HCT116 (cell line): Measurements from ENCODE around the gene TAP1. TPM values are rescaled to one million over a fixed set of nuclear protein-coding genes. Genes with fewer than 3 reads are reported as not detected.

ENCODE experiments used
- ATAC-seq: fragments of 200-7000 bp; cut with Tn5 transposase; 2 replicates; pipeline ENCODE4 v1.9.1; 2020; ENCODE audit warnings: mild to moderate bottlenecking, moderate library complexity
- BruUV-seq: library from RNA; stranded (reverse); fragments of 400-500 nt; replicated peaks from 2 replicates; lab custom pipeline; 2021; lab: Mats Ljungman, UMichigan
- CTCF ChIA-PET: fragments of 300-600 bp; sonication (Branson Sonifier 250); formaldehyde crosslinking; loops from one replicate; lab custom pipeline; 2021; ENCODE audit warnings: antibody characterized with exemption; lab: Charles Lee
- POLR2A ChIA-PET: fragments of 300-600, 350-600 bp; sonication (Branson Sonifier 250); formaldehyde crosslinking; loops from one replicate; lab custom pipeline; 2021; ENCODE audit warnings: antibody characterized with exemption; lab: Charles Lee
- RAD21 ChIA-PET, 2 experiments: fragments of 300-600 bp; sonication (Branson Sonifier 250); formaldehyde crosslinking; loops; one replicate each; lab custom pipeline; 2023; ENCODE audit warnings: low total read pairs in 2 of 2; ENCODE audit not compliant: uncharacterized antibody in 2 of 2, unreplicated experiment in 2 of 2, low non-redundant PET in 1 of 2; lab: Charles Lee
- DNase-seq: peaks from one replicate; pipeline ENCODE4 v3.0.0-alpha.2; 2010; ENCODE audit warnings: low read depth, low spot score
- H2AFZ ChIP-seq: fragments of 200-600 bp; shearing (Covaris generic), sonication (generic); 2 replicates; pipeline ENCODE4 v1.6.1; 2017; ENCODE audit warnings: low read depth, mixed run types, mixed read lengths, antibody characterized with exemption, low read length; ENCODE audit not compliant: poor library complexity, severe bottlenecking
- H3K27ac ChIP-seq: 2 replicates; pipeline ENCODE4 v1.5.1; 2012; ENCODE audit warnings: low read depth, low read length
- H3K27me3 ChIP-seq: fragments of 200-600 bp; sonication (generic); 2 replicates; pipeline ENCODE4 v1.6.1; 2016; ENCODE audit warnings: mixed run types, low read length, mixed read lengths; ENCODE audit not compliant: insufficient read depth
- H3K36me3 ChIP-seq, 2 experiments: fragments of 200-500 bp in 1 of 2; fragments of 200-600 bp in 1 of 2; sonication (Bioruptor generic) in 1 of 2; sonication (generic) in 1 of 2; 2 replicates each; pipeline versions ENCODE4 v1.5.1 to v1.6.1; 2014 to 2016; ENCODE audit warnings: low read length in 2 of 2, inconsistent platforms in 1 of 2, mixed read lengths in 1 of 2, mixed run types in 1 of 2; ENCODE audit not compliant: insufficient read depth in 2 of 2, control insufficient read depth in 1 of 2
- H3K4me1 ChIP-seq, 2 experiments: fragments of 200-600 bp in 1 of 2; sonication (generic) in 1 of 2; 2 replicates each; pipeline versions ENCODE4 v1.5.1 to v1.6.1; 2012 to 2017; ENCODE audit warnings: low read length in 2 of 2, inconsistent platforms in 1 of 2, mild to moderate bottlenecking in 1 of 2, mixed read lengths in 1 of 2, mixed run types in 1 of 2, moderate library complexity in 1 of 2; ENCODE audit not compliant: insufficient read depth in 2 of 2, control insufficient read depth in 1 of 2
- H3K4me2 ChIP-seq: fragments of 200-600 bp; sonication (generic); 2 replicates; pipeline ENCODE4 v1.6.1; 2017; ENCODE audit warnings: mixed run types, low read length, mixed read lengths
- H3K4me3 ChIP-seq, 2 experiments: fragments of 200-600 bp in 1 of 2; sonication (generic) in 1 of 2; replicated peaks in 1 of 2; 2 replicates each; pipeline ENCODE4 v1.5.1; 2011 to 2016; ENCODE audit warnings: low read length in 2 of 2, control low read depth in 1 of 2, low read depth in 1 of 2, mild to moderate bottlenecking in 1 of 2, mixed read lengths in 1 of 2, mixed run types in 1 of 2
- H3K79me2 ChIP-seq: fragments of 200-600 bp; sonication (generic); 2 replicates; pipeline ENCODE4 v1.6.1; 2017; ENCODE audit warnings: mild to moderate bottlenecking, mixed run types, low read length, moderate library complexity, mixed read lengths; ENCODE audit not compliant: insufficient read depth
- H3K9ac ChIP-seq: fragments of 200-600 bp; sonication (generic); 2 replicates; pipeline ENCODE4 v1.6.1; 2016; ENCODE audit warnings: low read length, mixed read lengths
- H3K9me2 ChIP-seq: fragments of 200-600 bp; sonication (generic), shearing (Covaris generic); 2 replicates; pipeline ENCODE4 v1.6.1; 2017; ENCODE audit warnings: mixed run types, mild to moderate bottlenecking, moderate library complexity; ENCODE audit not compliant: insufficient read depth
- H3K9me3 ChIP-seq, 2 experiments: fragments of 200-500 bp in 1 of 2; fragments of 200-600 bp in 1 of 2; sonication (Bioruptor generic) in 1 of 2; sonication (generic) in 1 of 2; 2 replicates each; pipeline ENCODE4 v1.6.1; 2014 to 2017; ENCODE audit warnings: low read length in 2 of 2, mixed read lengths in 2 of 2, inconsistent platforms in 1 of 2, low read depth in 1 of 2, mild to moderate bottlenecking in 1 of 2, mixed run types in 1 of 2, moderate library complexity in 1 of 2; ENCODE audit not compliant: control insufficient read depth in 1 of 2, insufficient read depth in 1 of 2
- H4K20me1 ChIP-seq: fragments of 200-600 bp; sonication (generic), shearing (Covaris generic); 2 replicates; pipeline ENCODE4 v1.6.1; 2017; ENCODE audit warnings: mixed run types, mild to moderate bottlenecking, moderate library complexity; ENCODE audit not compliant: insufficient read depth
- ATF3 ChIP-seq: IDR thresholded peaks from 2 replicates; pipeline ENCODE4 v1.6.1; 2012
- CEBPB ChIP-seq: IDR thresholded peaks from 2 replicates; pipeline ENCODE4 v1.6.1; 2012; ENCODE audit warnings: low read depth
- CTCF ChIP-seq, 3 experiments: fragments of 200-600 bp in 1 of 3; sonication (generic) in 1 of 3; IDR thresholded peaks in 2 of 3; conservative IDR thresholded peaks in 1 of 3; 2 replicates each; pipeline ENCODE4 v1.5.1; 2012 to 2017; ENCODE audit warnings: low read depth in 2 of 3, low read length in 2 of 3, antibody characterized with exemption in 1 of 3, borderline replicate concordance in 1 of 3, control low read depth in 1 of 3, mild to moderate bottlenecking in 1 of 3, mixed read lengths in 1 of 3, mixed run types in 1 of 3, moderate library complexity in 1 of 3; ENCODE audit not compliant: insufficient read depth in 1 of 3
- EZH2 ChIP-seq: fragments of 200-600 bp; sonication (generic); IDR thresholded peaks from 2 replicates; pipeline ENCODE4 v1.6.1; 2017; ENCODE audit warnings: antibody characterized with exemption, mixed run types
- EZH2phosphoT487 ChIP-seq: fragments of 200-600 bp; IDR thresholded peaks from 2 replicates; pipeline ENCODE4 v1.6.1; 2018; ENCODE audit warnings: antibody characterized with exemption, borderline replicate concordance
- FOSL1 ChIP-seq: IDR thresholded peaks from 2 replicates; pipeline ENCODE4 v1.6.1; 2012; ENCODE audit warnings: low read depth
- JUND ChIP-seq: IDR thresholded peaks from 2 replicates; pipeline ENCODE4 v1.6.1; 2012
- MAX ChIP-seq: IDR thresholded peaks from 2 replicates; pipeline ENCODE4 v1.6.1; 2012
- POLR2A ChIP-seq: IDR thresholded peaks from 2 replicates; pipeline ENCODE4 v1.7.0; 2011; ENCODE audit warnings: borderline replicate concordance; ENCODE audit not compliant: insufficient read depth, insufficient read length; ENCODE audit errors: extremely low read depth
- SIN3A ChIP-seq: IDR thresholded peaks from 2 replicates; pipeline ENCODE4 v1.6.1; 2012; ENCODE audit warnings: low read depth
- SP1 ChIP-seq: IDR thresholded peaks from 2 replicates; pipeline ENCODE4 v1.6.1; 2012; ENCODE audit warnings: low read depth
- TCF7L2 ChIP-seq: IDR thresholded peaks from 2 replicates; pipeline ENCODE4 v1.7.0; 2011; ENCODE audit warnings: borderline replicate concordance, inconsistent platforms; ENCODE audit not compliant: insufficient read depth, insufficient read length; ENCODE audit errors: extremely low read depth
- YY1 ChIP-seq: IDR thresholded peaks from 2 replicates; pipeline ENCODE4 v1.6.1; 2011; ENCODE audit warnings: low read length, low read depth, moderate library complexity, mild to moderate bottlenecking; ENCODE audit not compliant: insufficient replicate concordance; ENCODE audit errors: extremely low read depth
- ZBTB33 ChIP-seq: IDR thresholded peaks from 2 replicates; pipeline ENCODE4 v1.6.1; 2011; ENCODE audit warnings: mild to moderate bottlenecking, low read length, moderate library complexity; ENCODE audit not compliant: insufficient replicate concordance; ENCODE audit errors: extremely low read depth
- ZNF274 ChIP-seq: fragments of 200-500 bp; sonication (Bioruptor generic); IDR thresholded peaks from 2 replicates; pipeline ENCODE4 v1.6.1; 2014; ENCODE audit warnings: mild to moderate bottlenecking, low read depth, low read length, inconsistent platforms
- intact Hi-C: fragments of 100-400 bp; cut with micrococcal nuclease; formaldehyde crosslinking; loops from 2 replicates; pipeline ENCODE4 v1.10.0; 2022
- total RNA-seq: library from RNA; stranded (reverse); gene quantifications from one replicate; pipeline ENCODE4 v1.2.1, GENCODE V29; 2021; ENCODE audit not compliant: unreplicated experiment

The TAP1 gene
- total RNA-seq, 1 experiment from 2014 or later = 32.2 TPM

- no peaks in the 10 kb centered on the region for H3K27me3 ChIP-seq
- no peak overlapping the region for H3K4me3 ChIP-seq
- ATAC-seq = no peak
- no peak overlapping the region for H3K9ac ChIP-seq
- no peak overlapping the region for H3K27ac ChIP-seq
- POLR2A ChIA-PET = no interaction called here
- no peaks in the 10 kb centered on the region for H3K9me2 ChIP-seq
- H3K36me3 ChIP-seq = peaks cover 12 to 46% of the 10 kb centered on the region in 2 experiments; a peak in 2 of 4 replicates
- TF ChIP-seq CEBPB = no peak
- TF ChIP-seq ATF3 = no peak
- no peak for TF ChIP-seq YY1
- TF ChIP-seq SIN3A = no peak
- no peak for TF ChIP-seq TCF7L2
- no peak for TF ChIP-seq POLR2A
- TF ChIP-seq FOSL1 = no peak
- no peak for TF ChIP-seq SP1
- no peak for TF ChIP-seq ZBTB33
- no peak for TF ChIP-seq CTCF (IDR thresholded peaks at IDR 0.05 in 2 of 3, conservative IDR thresholded peaks at IDR 0.05 in 1 of 3; ENCODE audit: borderline replicate concordance in 1 of 3, insufficient read depth in 1 of 3, low read depth in 2 of 3, low read length in 2 of 3)
- TF ChIP-seq ZNF274 = no peak
- TF ChIP-seq MAX = no peak
- no peak for TF ChIP-seq EZH2phosphoT487
- no peak for TF ChIP-seq JUND
- no peak for TF ChIP-seq EZH2
- TF ChIP-seq, all 23 proteins: peak for 0
- no peaks in the 10 kb centered on the region for H3K9me3 ChIP-seq
- DNase-seq = no peak
- BruUV-seq = no TSS peak
- ChIA-PET RAD21 (no interaction called here), CTCF (no interaction called here)
- no peaks in the 10 kb centered on the region for H3K4me1 ChIP-seq
- H3K4me2 ChIP-seq = no peak overlapping the region
- intact Hi-C loops = no loop called here
- no peaks in the 10 kb centered on the region for H3K79me2 ChIP-seq
- H2AFZ ChIP-seq = no peak overlapping the region
- no peaks in the 10 kb centered on the region for H4K20me1 ChIP-seq
Observed at GRCh38 chr6:32830017-32830416, 23.5 kb downstream of the TAP1 start.
